Gastroesophageal sphincter (tissue), 2 donors: ENCODE data around the gene TTLL12.

ENCODE experiments used
- EP300 ChIP-seq: sonication (generic); formaldehyde crosslinking; IDR thresholded peaks from one replicate; pipeline ENCODE4 v1.6.1; 2017; ENCODE audit warnings: antibody characterized with exemption, mild to moderate bottlenecking
- POLR2A ChIP-seq, 2 donors: fragments of 450-650 bp; IDR thresholded peaks; one replicate each; pipeline ENCODE4 v1.6.1; 2017; ENCODE audit warnings: antibody characterized with exemption in 2 of 2, mild to moderate bottlenecking in 2 of 2, moderate library complexity in 1 of 2

GRCh38 chr22:43232445-43232844 is 45.5 kb upstream of the TTLL12 start:
- TF ChIP-seq EP300 (no peak), POLR2A (IDR thresholded peaks at IDR 0.05) (no peak)
